ENCODE data around the gene MST1R.
"Not testable (repeated sequence)": the region's sequence is repeated elsewhere in the genome, so short reads cannot be mapped to it uniquely, and the experiment has no call there.

Gene MST1R

DNA sequence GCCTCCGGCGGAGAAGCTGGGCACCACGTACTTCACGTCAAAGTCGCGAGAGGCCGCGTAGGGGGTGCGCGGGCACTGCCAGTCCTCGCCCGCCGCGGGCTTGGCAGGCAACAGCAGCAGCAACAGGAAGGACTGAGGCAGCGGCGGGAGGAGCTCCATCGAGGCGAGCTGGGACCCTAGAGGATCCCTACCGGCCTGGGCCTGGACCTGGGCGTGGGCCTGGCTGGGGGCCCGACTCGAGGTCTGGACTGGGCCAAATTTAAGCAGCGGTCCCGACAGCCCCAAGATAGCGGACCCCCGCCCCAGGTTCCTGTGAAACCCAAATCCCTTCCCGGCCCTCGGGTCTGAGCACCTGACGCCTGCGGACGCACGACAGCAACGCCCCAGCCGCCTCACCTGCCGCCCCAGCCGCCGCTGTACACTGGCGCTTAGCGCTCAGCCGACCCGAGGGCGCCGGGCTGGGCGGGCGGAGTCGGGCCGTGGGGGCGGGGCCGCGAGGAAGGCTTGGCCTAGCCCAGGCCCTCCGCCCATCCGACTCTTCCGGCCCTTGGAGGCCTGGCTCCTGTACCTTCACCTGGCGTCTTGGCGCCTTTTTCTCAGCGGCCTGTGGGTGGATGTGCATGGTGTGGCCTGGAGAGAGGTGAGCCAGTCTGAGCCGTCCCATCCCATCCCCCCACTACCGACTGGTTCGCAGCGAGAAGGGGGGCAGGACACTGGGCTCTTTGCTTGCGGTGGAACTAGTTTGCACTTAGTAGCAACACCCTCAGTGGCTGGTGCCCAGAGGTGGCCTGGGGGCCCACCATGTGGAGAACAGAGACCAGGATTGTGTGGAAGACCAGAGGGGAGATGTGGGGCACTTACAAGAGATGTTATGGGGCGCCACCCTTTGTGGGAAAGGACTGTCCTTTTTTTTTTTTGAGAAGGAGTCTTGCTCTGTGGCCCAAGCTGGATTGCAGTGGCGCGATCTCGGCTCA lies at the start of gene MST1R:
TSS of gene MST1R (minus strand) at position 423 of the 974 bp plus-strand sequence. CDS start at position 159, 264 bp downstream.
- DNase-seq (ENCODE audit: low read depth in 2 of 3, low spot score in 1 of 3): peak; percentile 72 to 81 (median 78)

DNA sequence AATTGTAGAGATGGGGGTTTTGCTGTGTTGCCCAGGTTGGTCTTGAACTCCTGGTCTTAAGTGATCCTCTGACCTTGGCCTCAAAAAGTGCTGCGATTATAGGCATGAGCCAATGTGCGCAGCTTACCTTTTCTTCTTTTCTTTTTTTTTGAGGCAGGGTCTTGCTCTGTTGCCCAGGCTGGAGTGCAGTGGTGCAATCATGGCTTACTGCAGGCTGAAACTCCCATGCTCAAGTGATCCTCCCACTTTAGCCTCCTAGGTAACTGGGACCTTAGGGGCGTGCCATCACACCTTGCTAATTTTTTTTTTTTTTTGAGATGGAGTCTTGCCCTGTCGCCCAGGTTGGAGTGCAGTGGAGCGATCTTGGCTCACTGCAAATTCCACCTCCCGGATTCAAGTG lies 49.3 kb upstream of the MST1R start:
- DNase-seq (ENCODE audit: low read depth in 2 of 3, low spot score in 1 of 3): no peak

DNA sequence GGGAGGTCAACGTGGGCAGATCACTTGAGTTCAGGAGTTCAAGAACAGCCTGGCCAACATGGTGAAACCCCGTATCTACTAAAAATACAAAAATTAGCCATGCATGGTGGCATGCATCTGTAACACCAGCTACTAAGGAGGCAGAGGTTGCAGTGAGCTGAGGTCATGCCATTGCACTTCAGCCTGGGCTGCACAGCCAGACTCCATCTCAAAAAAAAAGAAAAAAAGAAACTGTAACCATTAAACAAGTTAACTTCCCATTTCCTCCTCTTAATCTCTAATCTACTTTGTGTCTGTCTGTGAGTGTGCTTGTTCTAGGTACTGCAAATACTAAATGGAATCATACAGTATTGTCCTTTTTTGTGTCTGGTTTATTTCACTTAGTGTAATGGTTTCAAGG lies 39.0 kb upstream of the MST1R start:
- DNase-seq (ENCODE audit: low read depth in 2 of 3, low spot score in 1 of 3): no peak

DNA sequence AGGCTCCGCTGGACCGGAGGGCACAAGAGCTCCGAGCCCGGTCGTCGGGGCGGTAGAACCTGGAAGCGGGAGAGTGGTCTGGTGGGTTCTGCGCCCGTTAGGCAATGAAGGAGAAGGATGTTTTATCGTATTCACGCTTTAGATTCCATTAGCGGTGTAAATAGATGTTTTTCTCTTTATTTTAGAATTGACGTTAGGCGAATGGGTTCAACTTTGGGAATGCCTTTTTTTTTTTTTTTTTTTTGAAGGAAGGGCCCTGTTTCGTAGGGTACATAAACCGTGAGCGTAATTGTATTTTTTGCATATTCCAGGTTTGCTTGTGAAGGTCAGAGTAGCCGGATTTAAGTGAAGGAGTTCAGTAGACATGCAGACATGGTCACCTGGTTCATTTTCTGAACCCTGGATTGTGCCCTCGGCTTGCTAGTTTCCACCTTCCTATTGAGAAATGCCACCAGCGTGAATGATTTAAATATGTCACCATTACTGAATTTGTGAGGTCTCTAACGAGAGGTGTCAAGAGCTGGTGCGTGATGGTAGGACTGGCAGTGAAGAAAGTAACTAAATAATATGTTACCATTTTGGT lies 37.1 kb upstream of the MST1R start:
- DNase-seq (ENCODE audit: low read depth in 2 of 3, low spot score in 1 of 3): no peak

DNA sequence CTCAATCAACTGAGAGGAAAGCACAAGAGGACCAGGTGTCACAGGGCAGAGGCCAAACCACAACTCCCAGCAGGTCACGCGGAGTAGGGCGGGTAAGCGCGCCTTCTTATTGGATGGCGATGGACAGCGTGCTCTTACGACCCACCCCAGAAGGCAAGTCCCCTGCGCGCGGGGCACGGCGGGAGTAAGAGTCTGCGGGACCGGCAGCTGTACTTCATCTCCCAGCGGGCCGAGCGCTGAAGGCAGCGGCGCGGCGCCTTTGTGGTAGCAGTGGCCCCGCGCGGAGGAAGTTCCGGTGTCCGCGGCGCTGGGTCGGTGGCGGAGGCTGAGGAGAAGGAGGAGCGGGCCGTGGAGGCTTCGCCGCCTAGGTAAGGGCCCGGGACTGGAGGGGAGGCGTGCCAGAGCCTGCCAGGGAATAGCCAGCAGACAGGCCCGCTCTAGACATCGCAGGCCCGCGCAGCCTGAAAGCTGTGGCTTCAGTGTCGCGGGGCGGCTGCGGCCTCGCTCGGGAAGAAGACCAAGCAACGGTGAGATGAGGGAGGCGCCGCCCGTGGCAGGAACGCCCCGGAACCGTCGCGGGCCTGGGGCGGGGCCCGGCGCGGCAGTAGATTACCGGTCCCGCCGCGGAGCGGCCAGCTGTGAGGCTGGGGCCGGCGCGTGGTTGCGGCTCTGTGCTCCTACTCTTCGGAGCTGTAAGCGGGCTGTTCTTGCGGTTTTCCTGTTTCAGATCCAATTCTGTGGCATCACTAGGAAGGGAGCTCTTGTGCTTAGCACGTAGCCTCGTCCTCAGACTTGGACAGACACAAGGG lies 36.4 kb upstream of the MST1R start, which contains the start of gene RBM6:
TSS of gene RBM6 (plus strand) at position 293 of the 809 bp plus-strand sequence. CDS start 22,492 bp downstream, outside the sequence.
- peak; percentile 87 to 93 (median 92) for DNase-seq (ENCODE audit: low read depth in 2 of 3, low spot score in 1 of 3)

GRCh38 chr3:49937090-49937489 lies 33.4 kb upstream of the MST1R start:
- DNase-seq (ENCODE audit: low read depth in 2 of 3, low spot score in 1 of 3): no peak

- DNase-seq (ENCODE audit: low read depth in 2 of 3, low spot score in 1 of 3): not testable (repeated sequence)
Measured at GRCh38 chr3:49932281-49932680, 28.6 kb upstream of the MST1R start.

GRCh38 chr3:49930922-49931321 lies 27.2 kb upstream of the MST1R start:
- no peak for DNase-seq (ENCODE audit: low read depth in 2 of 3, low spot score in 1 of 3)

GRCh38 chr3:49930168-49930690 lies 26.6 kb upstream of the MST1R start:
- DNase-seq (ENCODE audit: low read depth in 2 of 3, low spot score in 1 of 3): no peak

- DNase-seq (ENCODE audit: low read depth in 2 of 3, low spot score in 1 of 3): peak; percentile 78 to 90 (median 88)
Measured at GRCh38 chr3:49929291-49930167, 25.9 kb upstream of the MST1R start, which contains the start of gene MON1A. Gene MON1A, minus strand, starts transcription at chr3:49929811. Its CDS starts 16,465 bp downstream, at chr3:49913346.

DNA sequence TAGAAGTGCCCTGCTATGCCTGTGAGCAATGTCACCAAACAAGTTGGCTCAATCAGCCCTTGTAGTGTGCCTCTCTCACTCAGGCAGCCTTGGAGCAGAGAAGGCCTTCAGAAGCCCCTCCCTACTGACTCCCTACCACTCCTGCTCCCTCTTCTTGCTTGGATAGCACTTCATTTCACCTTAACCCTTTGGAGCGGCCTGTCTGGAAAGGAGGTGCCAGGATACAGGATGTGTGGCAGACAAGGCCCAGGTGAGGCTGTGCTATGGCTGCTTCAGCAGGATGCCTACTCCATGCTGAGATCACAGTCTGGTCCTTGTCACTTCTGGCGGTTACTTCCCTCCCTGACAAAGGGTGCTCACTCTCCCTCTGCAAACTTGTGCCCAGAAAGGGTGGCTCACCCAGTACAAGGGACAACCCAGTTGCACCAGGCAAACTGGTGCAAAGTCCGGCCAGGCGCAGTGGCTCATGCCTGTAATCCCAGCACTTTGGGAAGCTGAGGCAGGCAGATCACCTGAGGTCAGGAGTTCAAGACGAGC lies 24.9 kb upstream of the MST1R start:
- no peak for DNase-seq (ENCODE audit: low read depth in 2 of 3, low spot score in 1 of 3)

DNA sequence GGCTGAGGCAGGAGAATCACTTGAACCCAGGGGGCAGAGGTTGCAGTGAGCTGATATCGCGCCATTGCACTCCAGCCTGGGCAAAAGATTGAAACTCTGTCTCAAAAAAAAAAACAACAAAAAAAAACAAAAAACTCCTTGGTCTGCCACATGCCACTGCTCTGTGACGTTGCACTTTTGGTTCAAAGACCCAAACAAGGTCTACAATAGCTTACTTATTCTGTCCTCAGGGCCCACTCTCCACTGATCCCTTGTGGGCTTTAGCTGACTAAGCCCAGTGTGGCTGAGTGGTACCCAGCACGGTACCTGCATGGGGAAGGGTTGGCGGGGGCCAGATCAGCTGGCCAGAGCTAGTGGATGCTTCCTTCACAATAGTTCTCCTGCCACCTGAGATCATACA lies 24.1 kb upstream of the MST1R start:
- no peak for DNase-seq (ENCODE audit: low read depth in 2 of 3, low spot score in 1 of 3)

GRCh38 chr3:49926117-49926728 lies 22.6 kb upstream of the MST1R start:
- no peak for DNase-seq (ENCODE audit: low read depth in 2 of 3, low spot score in 1 of 3)

DNA sequence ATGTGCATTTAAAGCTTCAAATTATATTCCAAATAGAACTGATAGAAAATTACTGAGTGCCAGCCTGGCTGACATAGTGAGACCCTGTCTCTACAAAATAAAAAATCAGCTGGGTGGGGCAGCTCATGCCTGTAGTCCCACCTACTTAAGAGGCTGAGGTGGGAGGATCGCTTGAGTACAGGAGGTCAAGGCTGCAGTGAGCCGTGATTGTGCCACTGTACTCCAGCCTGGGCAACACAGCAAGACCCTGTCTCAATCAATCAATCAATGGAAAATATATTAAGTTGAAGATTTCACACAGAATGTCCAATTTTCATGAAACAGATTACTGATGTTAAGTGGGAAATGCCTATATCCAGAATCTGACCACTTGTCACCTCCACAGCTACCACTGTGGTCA lies 21.8 kb upstream of the MST1R start:
- no peak for DNase-seq (ENCODE audit: low read depth in 2 of 3, low spot score in 1 of 3)

- no peak for DNase-seq (ENCODE audit: low read depth in 2 of 3, low spot score in 1 of 3)
Measured at GRCh38 chr3:49924683-49925082, 21.0 kb upstream of the MST1R start.

GRCh38 chr3:49917806-49918590 lies 14.3 kb upstream of the MST1R start:
- not testable (repeated sequence) for DNase-seq (ENCODE audit: low read depth in 2 of 3, low spot score in 1 of 3)

DNA sequence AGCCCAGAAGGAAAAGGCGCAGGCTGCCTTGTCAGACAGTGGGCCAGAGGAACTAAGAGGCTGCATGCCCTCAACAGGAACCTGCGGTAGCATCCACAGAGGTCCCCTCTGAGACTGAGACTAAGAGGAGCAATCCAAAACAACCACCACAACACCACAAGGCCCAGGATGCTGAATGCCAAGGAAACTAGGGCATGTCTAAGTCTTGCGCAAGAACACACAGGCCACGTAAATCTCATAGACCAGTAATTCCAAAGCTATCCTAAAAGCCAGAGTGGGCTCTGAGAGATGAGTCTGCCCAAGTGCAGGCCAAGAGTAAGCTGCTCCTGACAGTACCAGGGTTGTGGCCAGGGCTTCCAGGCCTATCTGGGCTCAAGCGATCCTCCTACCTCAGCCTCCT lies 13.0 kb upstream of the MST1R start:
- DNase-seq (ENCODE audit: low read depth in 2 of 3, low spot score in 1 of 3): no peak

DNA sequence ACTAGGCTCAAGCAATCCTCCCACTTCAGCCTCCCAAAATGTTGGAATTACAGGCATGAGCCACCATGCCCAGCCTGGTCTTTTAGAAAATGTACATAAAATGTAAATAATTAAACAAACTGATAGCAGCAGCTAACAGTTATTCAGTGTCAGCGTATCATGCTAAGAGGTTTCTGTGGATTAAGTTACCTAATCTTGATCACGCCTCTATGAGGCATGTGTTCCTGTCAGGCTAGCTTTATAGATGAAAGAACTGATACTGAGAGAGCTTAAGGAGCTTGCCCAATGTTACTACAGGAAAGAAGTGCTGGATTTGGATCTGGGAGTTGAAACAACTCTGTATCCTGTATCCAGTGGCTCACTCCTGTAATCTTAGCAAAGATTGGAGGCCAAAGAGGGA lies 11.2 kb upstream of the MST1R start:
- DNase-seq (ENCODE audit: low read depth in 2 of 3, low spot score in 1 of 3): no peak

- no peak for DNase-seq (ENCODE audit: low read depth in 2 of 3, low spot score in 1 of 3)
Measured at GRCh38 chr3:49912881-49913281, 9.2 kb upstream of the MST1R start.
